Measurements from ENCODE around the gene LHFPL3.

LHFPL3 gene

DNA sequence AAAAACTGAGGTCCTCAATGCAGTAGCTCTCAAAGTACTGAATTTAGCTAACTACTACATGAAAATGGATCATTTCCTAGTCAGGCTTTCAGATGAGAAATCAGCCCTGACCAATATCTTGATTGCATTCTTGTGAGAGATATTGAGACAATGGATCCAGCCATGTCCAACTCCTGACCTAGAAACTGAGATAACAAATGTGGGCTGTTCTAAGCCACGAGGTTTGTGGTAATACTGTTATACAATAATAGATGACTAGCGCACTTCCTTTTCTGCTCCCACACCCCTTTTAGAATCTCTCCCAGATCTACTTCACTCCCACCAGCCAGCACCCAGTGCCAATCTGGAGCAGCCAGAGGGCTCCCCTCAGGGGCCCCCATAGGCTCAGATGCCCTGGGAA is 476.3 kb downstream of the LHFPL3 start:
- no peak for TF ChIP-seq ZFX (IDR thresholded peaks at IDR 0.05)
- TF ChIP-seq, protein P1, sequence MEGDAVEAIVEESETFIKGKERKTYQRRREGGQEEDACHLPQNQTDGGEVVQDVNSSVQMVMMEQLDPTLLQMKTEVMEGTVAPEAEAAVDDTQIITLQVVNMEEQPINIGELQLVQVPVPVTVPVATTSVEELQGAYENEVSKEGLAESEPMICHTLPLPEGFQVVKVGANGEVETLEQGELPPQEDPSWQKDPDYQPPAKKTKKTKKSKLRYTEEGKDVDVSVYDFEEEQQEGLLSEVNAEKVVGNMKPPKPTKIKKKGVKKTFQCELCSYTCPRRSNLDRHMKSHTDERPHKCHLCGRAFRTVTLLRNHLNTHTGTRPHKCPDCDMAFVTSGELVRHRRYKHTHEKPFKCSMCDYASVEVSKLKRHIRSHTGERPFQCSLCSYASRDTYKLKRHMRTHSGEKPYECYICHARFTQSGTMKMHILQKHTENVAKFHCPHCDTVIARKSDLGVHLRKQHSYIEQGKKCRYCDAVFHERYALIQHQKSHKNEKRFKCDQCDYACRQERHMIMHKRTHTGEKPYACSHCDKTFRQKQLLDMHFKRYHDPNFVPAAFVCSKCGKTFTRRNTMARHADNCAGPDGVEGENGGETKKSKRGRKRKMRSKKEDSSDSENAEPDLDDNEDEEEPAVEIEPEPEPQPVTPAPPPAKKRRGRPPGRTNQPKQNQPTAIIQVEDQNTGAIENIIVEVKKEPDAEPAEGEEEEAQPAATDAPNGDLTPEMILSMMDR (conservative IDR thresholded peaks at IDR 0.05): no peak
- H3K27ac ChIP-seq: no peak overlapping the region

DNA sequence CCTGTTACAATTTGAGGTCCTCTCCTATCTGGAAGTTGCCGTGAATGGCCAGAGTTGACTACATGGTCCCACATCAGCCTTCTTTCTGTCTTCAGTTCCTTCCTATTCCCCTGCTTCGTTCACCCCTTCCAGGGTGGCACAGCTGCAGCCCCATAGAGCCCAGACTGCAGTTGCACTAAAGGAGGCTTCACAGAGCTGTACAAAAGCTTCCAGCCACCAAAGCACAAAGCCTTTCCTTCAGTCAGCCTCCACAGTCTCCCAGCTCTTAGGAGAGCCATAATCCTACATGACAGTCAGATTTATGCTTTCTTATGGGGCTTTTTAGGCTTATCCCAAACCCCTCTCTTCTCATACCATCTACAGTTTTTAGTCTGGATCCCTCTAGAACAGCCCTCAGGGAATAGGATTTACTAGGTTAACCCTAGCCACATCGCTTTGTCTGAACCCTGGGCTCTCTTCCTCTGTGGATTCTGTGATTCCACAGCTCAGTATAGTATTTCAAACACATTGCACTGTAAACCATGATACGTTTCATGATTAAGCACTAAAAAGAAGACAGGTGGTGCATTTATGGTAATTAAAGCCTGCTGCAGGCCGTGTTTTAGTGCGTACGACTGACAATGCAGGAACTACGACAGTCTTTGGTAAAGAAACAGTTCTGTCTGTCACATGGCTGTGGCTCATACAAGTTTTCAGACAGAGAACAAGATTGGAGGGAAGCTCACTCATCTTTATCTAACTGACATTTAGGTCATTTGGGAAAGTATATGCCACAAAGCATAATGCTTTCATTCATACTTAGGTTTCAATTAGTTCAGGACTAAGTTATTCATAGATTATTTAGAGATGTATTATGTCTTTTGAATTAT is 477.3 kb downstream of the LHFPL3 start:
- no peak overlapping the region for H3K27ac ChIP-seq
- TF ChIP-seq, protein P1 (conservative IDR thresholded peaks at IDR 0.05): no peak
- TF ChIP-seq ZFX (IDR thresholded peaks at IDR 0.05): no peak

DNA sequence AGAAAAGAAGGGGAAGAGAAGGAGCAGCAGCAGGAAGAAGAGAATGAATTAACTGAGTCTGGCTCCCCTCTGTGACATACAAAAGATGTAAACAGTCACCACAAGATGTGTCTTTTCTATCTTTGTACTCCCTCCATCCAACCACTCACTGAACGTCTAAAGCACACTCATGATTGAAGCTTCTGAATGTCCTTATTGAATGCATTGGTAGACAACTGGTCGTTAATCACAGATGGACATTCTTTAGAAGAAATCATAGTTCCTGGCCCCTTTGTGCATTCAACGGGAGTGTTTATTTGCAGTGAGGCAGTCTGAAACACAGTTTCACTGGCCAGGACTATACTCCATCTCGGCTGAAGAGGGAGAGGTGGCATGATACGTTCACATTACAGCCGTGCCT is 479.3 kb downstream of the LHFPL3 start:
- no peak overlapping the region for H3K27ac ChIP-seq
- no peak for TF ChIP-seq ZFX (IDR thresholded peaks at IDR 0.05)
- TF ChIP-seq, protein P1 (conservative IDR thresholded peaks at IDR 0.05): no peak

DNA sequence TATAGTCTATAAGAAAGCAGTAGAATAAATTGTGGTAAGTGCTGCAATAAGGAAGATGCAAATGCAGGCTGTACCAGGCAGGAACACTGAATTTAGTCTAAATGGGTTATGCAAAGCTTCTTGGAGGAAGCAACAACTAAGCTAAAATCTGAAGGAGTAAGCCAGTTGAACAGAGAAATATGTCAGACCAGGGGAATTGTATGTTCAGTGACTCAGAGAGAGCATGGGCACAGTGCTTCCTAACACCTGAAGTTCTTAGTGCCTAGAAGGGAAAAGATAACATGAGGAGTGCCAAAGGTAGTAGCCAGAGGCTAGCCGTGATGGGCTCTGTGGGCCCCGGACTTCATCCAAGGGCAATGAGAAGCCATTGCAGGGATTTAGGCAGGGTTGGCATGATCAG is 481.5 kb downstream of the LHFPL3 start:
- H3K27ac ChIP-seq: no peak overlapping the region
- no peak for TF ChIP-seq ZFX (IDR thresholded peaks at IDR 0.05)
- TF ChIP-seq, protein P1 (conservative IDR thresholded peaks at IDR 0.05): no peak

DNA sequence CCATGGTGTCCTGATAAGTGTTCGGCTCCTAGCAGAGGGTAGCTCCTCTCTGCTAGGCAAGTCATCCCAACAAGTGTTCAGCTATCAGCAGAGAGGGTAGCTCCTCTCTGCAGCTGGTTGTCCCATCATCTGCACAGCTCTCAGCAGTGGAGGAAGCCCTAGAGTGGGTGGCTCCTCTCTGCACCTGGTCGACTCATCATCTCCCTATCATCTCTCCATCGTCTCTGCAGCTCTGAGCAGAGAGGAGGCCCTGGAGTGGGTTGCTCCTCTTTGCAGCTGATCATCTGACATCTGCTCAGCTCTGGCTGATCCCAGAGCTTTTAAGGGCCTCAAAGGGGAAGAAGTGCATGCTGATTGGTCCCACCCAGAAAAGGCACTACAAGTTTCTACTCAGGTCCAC is 485.7 kb downstream of the LHFPL3 start:
- no peak for TF ChIP-seq ZFX (IDR thresholded peaks at IDR 0.05)
- TF ChIP-seq, protein P1 (conservative IDR thresholded peaks at IDR 0.05): no peak

DNA sequence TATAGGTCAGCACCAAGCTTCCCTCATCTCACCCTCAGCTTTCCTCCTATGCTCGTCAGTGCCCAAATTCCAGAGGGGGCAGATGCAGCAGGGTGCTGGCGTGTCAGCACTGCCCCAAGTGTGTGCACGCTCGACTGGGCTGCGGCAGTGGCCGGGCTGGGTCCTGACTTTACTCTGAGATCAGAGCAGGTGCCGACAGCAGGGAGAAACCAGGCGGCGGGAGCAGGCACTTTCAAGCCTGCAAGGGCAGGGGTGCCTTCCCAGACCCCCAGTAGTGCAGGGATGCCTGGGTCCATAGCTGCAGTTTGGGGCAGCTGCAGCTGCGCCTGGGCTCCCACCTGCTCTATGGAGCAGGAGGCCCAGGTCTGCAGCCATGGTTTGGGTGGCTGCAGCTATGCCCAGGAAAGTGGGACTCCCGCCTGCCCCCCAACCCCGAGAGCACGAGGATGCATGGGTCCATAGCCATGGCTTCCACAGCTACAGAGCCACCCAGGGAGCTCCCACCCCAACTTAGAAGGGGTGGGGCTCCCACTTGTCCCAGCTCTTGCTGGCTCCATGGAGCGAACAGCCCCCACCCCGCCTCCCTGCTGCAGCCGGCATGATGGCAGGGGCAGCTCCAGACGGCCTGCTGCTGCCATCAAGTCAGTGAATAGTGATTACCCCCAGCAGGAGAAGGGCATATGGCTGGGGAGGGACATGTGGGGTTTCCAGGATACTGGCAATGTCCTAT is 486.4 kb downstream of the LHFPL3 start:
- H3K27ac ChIP-seq: no peak overlapping the region
- TF ChIP-seq ZFX (IDR thresholded peaks at IDR 0.05): no peak
- TF ChIP-seq, protein P1 (conservative IDR thresholded peaks at IDR 0.05): no peak

More for the DNA sequence above, 485.7 kb downstream of the LHFPL3 start:
- H3K27ac ChIP-seq: no peak overlapping the region

DNA sequence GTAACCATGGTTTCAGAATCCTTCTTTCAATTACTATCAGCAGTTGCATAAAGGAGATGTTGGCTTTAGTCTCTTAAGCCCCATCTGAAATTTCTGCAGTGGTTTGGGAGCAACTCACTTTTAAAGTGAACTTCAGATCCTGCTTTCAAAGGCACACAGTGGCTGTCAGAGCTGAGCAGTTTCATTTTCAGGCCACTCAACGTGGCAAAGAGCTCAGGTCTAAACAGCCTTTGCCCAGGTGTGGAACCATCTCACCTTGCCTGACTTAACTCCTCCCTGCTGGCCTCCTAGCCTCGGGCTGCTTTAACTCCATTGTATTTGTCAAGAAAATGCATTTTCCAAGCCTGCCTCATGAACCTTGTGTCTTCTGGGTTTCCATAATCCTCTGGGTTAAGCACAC is 488.1 kb downstream of the LHFPL3 start:
- TF ChIP-seq, protein P1 (conservative IDR thresholded peaks at IDR 0.05): no peak
- no peak for TF ChIP-seq ZFX (IDR thresholded peaks at IDR 0.05)
- no peak overlapping the region for H3K27ac ChIP-seq

Data from C4-2B (cell line).